ENCODE measurements around the gene BMX.

BMX gene

GRCh38 chrX:15525664-15526416 is 25.2 kb downstream of the BMX start:
- no peak overlapping the region for H3K4me3 ChIP-seq (ENCODE audit: control insufficient read depth, low read depth, low read length)
- TF ChIP-seq CTCF (IDR thresholded peaks at IDR 0.05; ENCODE audit: control insufficient read depth, insufficient read depth, low read depth, low read length, missing control alignments), result no peak
- DNase-seq (ENCODE audit: low read depth), result no peak

- no peak for TF ChIP-seq CTCF (IDR thresholded peaks at IDR 0.05; ENCODE audit: control insufficient read depth, insufficient read depth, low read depth, low read length, missing control alignments)
- no peak for DNase-seq (ENCODE audit: low read depth)
- no peak overlapping the region for H3K4me3 ChIP-seq (ENCODE audit: control insufficient read depth, low read depth, low read length)
Observed at GRCh38 chrX:15529165-15529564, 28.6 kb downstream of the BMX start.

DNA sequence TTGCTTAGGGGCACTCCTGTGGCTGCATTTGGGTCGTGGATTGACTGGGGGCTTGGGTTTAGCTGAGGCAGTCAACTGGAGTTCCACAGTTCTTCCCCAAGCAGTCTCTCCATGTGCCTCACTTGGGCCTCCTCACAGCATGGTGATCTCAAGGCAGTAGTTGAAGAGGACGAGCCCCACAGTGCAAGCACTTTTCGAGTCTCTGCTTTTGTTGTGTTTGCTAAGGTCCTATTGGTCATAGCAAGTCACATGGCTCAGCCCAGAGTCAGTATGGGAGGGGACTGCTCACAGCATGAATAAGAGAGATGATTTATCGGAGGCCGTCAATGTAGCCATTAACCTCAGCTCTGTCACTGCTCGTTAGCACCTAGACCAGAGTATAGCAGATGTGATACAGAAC is 29.7 kb downstream of the BMX start:
- no peak for TF ChIP-seq CTCF (IDR thresholded peaks at IDR 0.05; ENCODE audit: control insufficient read depth, insufficient read depth, low read depth, low read length, missing control alignments)
- no peak for DNase-seq (ENCODE audit: low read depth)
- H3K4me3 ChIP-seq (ENCODE audit: control insufficient read depth, low read depth, low read length), result no peak overlapping the region

DNA sequence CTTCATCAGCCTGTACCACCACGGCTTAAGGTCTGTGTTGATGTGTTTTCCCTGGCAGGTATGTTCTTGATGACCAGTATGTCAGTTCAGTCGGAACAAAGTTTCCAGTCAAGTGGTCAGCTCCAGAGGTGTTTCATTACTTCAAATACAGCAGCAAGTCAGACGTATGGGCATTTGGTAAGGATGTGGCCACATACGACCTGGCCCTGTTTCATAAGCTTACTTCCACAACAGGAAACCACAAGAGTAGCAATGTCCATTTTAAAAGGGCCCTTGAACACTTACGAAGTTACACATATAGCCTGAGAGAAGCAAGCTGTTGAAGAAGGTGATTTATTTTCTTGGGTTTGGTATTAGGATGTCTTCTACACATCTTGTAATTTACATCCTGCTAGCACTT is 46.1 kb downstream of the BMX start:
- no peak overlapping the region for H3K4me3 ChIP-seq (ENCODE audit: control insufficient read depth, low read depth, low read length)
- TF ChIP-seq CTCF (IDR thresholded peaks at IDR 0.05; ENCODE audit: control insufficient read depth, insufficient read depth, low read depth, low read length, missing control alignments), result no peak
- no peak for DNase-seq (ENCODE audit: low read depth)

- DNase-seq (ENCODE audit: low read depth), result no peak
- H3K4me3 ChIP-seq (ENCODE audit: control insufficient read depth, low read depth, low read length), result no peak overlapping the region
- no peak for TF ChIP-seq CTCF (IDR thresholded peaks at IDR 0.05; ENCODE audit: control insufficient read depth, insufficient read depth, low read depth, low read length, missing control alignments)
Observed at GRCh38 chrX:15547356-15547755, 46.7 kb downstream of the BMX start.

- H3K4me3 ChIP-seq (ENCODE audit: control insufficient read depth, low read depth, low read length), result no peak overlapping the region
- no peak for DNase-seq (ENCODE audit: low read depth)
- TF ChIP-seq CTCF (IDR thresholded peaks at IDR 0.05; ENCODE audit: control insufficient read depth, insufficient read depth, low read depth, low read length, missing control alignments), result no peak
Observed at GRCh38 chrX:15549189-15550012, 48.8 kb downstream of the BMX start.

Data from AG09309 (cell line).